SU-DHL-6 (cell line): ENCODE data around the gene BRPF3.

ENCODE experiments used
- H2AFZ ChIP-seq: fragments of 200-600 bp; sonication (generic); 2 replicates; pipeline ENCODE4 v1.6.1; 2014; ENCODE audit warnings: low read depth, mild to moderate bottlenecking, moderate library complexity, mixed read lengths, antibody characterized with exemption, low read length; ENCODE audit not compliant: severe bottlenecking
- H3F3A ChIP-seq: fragments of 200-600 bp; shearing (Covaris generic); 2 replicates; pipeline ENCODE4 v1.6.0; 2016; ENCODE audit warnings: antibody characterized with exemption, mild to moderate bottlenecking; ENCODE audit not compliant: insufficient read depth
- H3K27ac ChIP-seq: fragments of 200-600 bp; sonication (generic); 2 replicates; pipeline ENCODE4 v1.5.1; 2016; ENCODE audit warnings: low read depth, mild to moderate bottlenecking, low read length, moderate library complexity, mixed read lengths
- H3K27me3 ChIP-seq: fragments of 200-600 bp; sonication (generic), shearing (Covaris generic); 2 replicates; pipeline ENCODE4 v1.6.0; 2014; ENCODE audit warnings: mild to moderate bottlenecking, low read length
- H3K36me3 ChIP-seq: fragments of 200-600 bp; sonication (generic); 2 replicates; pipeline ENCODE4 v1.6.1; 2014; ENCODE audit warnings: mild to moderate bottlenecking, low read length, mixed read lengths
- H3K4me2 ChIP-seq: fragments of 300-600, 200-600 bp; shearing (Covaris generic), sonication (generic); 2 replicates; pipeline ENCODE4 v1.6.0; 2014; ENCODE audit warnings: low read length, low read depth, mild to moderate bottlenecking; ENCODE audit not compliant: poor library complexity, severe bottlenecking
- H3K4me3 ChIP-seq: fragments of 200-600 bp; sonication (generic); 2 replicates; pipeline ENCODE4 v1.5.1; 2014; ENCODE audit warnings: antibody characterized with exemption, low read length, mild to moderate bottlenecking, mixed read lengths; ENCODE audit not compliant: insufficient read depth, poor library complexity, severe bottlenecking
- H3K79me2 ChIP-seq: fragments of 200-600 bp; sonication (generic); 2 replicates; pipeline ENCODE4 v1.6.1; 2014; ENCODE audit warnings: mild to moderate bottlenecking, low read length, moderate library complexity; ENCODE audit not compliant: insufficient read depth
- H3K9ac ChIP-seq: fragments of 200-600 bp; sonication (generic); 2 replicates; pipeline ENCODE4 v1.7.0; 2014; ENCODE audit warnings: mild to moderate bottlenecking, low read length
- H3K9me2 ChIP-seq: fragments of 200-600 bp; sonication (generic); replicated peaks from 2 replicates; pipeline ENCODE4 v1.6.1; 2014; ENCODE audit warnings: low read length; ENCODE audit not compliant: insufficient read depth
- H3K9me3 ChIP-seq: fragments of 200-600 bp; sonication (generic); 2 replicates; pipeline ENCODE4 v1.6.1; 2014; ENCODE audit warnings: low read length, mixed read lengths; ENCODE audit not compliant: insufficient read depth
- H4K20me1 ChIP-seq: fragments of 200-600 bp; sonication (generic); 2 replicates; pipeline ENCODE4 v1.6.1; 2014; ENCODE audit warnings: low read depth, mild to moderate bottlenecking, antibody characterized with exemption, low read length, moderate library complexity, mixed read lengths
- EZH2phosphoT487 ChIP-seq: fragments of 200-600 bp; sonication (generic), shearing (Covaris generic); conservative IDR thresholded peaks from 2 replicates; pipeline ENCODE4 v1.6.1; 2018; ENCODE audit warnings: mild to moderate bottlenecking, antibody characterized with exemption, low read length, moderate library complexity, mixed read lengths
- TF ChIP-seq, protein P1 (sequence below): fragments of 200-600 bp; sonication (generic); IDR thresholded peaks from one replicate; pipeline ENCODE4 v1.5.1; 2017; ENCODE audit warnings: antibody characterized with exemption, mild to moderate bottlenecking, low read length, moderate library complexity; ENCODE audit not compliant: insufficient read depth, poor library complexity, severe bottlenecking

The BRPF3 gene

DNA sequence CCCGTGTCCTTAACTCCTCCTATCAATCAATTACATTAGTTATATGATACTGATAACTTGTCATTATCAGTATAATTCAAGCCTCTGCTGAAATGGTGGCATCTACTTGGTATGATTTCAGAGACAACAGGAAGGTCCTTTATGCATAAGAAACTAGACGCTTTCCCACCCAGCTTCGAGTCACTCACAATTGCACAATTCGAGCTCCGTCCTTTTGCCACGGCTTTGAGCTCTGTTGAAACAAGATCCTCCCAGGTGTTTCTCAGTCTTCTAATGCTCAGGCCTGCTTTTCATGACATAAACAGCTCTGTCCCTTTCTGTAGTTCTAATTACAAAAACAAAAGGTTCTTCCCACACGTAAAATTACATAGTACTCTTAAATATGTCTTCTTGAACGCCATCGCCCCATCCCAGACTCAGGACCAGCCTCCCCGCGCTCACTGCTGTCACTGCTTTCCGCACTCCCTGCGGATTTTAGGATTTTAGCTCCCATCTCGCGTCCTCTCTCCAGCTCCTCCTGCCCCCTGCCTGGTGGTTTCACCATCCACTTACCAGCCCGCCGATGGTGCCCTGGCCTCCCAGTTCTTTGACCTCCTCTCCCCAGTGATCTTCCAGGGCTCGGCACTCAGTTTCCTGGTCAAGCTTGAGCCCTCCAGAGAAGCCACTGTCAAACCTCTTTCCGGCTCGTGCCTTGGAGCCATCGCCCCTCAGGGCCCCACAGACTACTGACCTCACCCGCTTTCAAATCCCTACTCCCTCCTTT is 50.1 kb downstream of the BRPF3 start:
- Histone ChIP-seq H3K9me2 (no peaks in the 10 kb centered on the region), H3K27me3 (no peaks in the 10 kb centered on the region), H3K4me2 (no peak overlapping the region), H3K27ac (no peak overlapping the region), H2AFZ (no peak overlapping the region), H3K36me3 (no peaks in the 10 kb centered on the region), H4K20me1 (no peaks in the 10 kb centered on the region), H3F3A (no peaks in the 10 kb centered on the region), H3K9me3 (no peaks in the 10 kb centered on the region), H3K4me3 (no peak overlapping the region), H3K9ac (no peak overlapping the region), H3K79me2 (no peaks in the 10 kb centered on the region)
- TF ChIP-seq, protein P1, sequence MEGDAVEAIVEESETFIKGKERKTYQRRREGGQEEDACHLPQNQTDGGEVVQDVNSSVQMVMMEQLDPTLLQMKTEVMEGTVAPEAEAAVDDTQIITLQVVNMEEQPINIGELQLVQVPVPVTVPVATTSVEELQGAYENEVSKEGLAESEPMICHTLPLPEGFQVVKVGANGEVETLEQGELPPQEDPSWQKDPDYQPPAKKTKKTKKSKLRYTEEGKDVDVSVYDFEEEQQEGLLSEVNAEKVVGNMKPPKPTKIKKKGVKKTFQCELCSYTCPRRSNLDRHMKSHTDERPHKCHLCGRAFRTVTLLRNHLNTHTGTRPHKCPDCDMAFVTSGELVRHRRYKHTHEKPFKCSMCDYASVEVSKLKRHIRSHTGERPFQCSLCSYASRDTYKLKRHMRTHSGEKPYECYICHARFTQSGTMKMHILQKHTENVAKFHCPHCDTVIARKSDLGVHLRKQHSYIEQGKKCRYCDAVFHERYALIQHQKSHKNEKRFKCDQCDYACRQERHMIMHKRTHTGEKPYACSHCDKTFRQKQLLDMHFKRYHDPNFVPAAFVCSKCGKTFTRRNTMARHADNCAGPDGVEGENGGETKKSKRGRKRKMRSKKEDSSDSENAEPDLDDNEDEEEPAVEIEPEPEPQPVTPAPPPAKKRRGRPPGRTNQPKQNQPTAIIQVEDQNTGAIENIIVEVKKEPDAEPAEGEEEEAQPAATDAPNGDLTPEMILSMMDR: no peak
- no peak for TF ChIP-seq EZH2phosphoT487

GRCh38 chr6:36247693-36248092 is 51.1 kb downstream of the BRPF3 start:
- no peak overlapping the region for H3K9ac ChIP-seq
- H2AFZ ChIP-seq: no peak overlapping the region
- H3K36me3 ChIP-seq: no peaks in the 10 kb centered on the region
- H3K27me3 ChIP-seq: no peaks in the 10 kb centered on the region
- no peaks in the 10 kb centered on the region for H3K9me2 ChIP-seq
- H3K4me2 ChIP-seq: no peak overlapping the region
- H3F3A ChIP-seq: no peaks in the 10 kb centered on the region
- TF ChIP-seq EZH2phosphoT487: no peak
- TF ChIP-seq, protein P1: no peak
- no peaks in the 10 kb centered on the region for H3K79me2 ChIP-seq
- H3K27ac ChIP-seq: no peak overlapping the region
- H3K9me3 ChIP-seq: no peaks in the 10 kb centered on the region
- no peaks in the 10 kb centered on the region for H4K20me1 ChIP-seq
- H3K4me3 ChIP-seq: no peak overlapping the region

DNA sequence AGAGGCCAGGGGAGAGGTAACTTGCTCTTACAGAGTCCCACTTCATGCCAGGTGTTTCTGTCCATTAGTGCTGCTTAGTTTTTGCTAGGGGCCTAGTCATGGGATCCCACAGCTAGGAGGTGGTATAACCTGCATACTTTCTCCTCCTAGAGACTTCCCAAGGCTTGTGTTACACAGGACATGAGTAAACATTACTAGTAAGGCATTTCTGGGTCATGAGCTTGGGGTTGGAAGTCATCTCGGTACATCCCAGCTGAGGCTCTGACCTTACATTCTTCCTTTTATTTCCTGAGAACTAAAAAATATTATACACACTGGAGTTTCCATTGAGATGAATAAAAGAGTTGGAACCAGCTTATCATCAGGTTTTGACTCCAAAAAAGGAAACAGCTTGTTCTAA is 52.4 kb downstream of the BRPF3 start:
- Histone ChIP-seq H3K4me2 (no peak overlapping the region), H3K9ac (no peak overlapping the region)

More for the DNA sequence above, 52.4 kb downstream of the BRPF3 start:
- Histone ChIP-seq H3K9me3 (no peaks in the 10 kb centered on the region), H4K20me1 (no peaks in the 10 kb centered on the region), H3K27ac (no peak overlapping the region), H2AFZ (no peak overlapping the region), H3K4me3 (no peak overlapping the region), H3K9me2 (no peaks in the 10 kb centered on the region), H3K27me3 (no peaks in the 10 kb centered on the region), H3K36me3 (no peaks in the 10 kb centered on the region), H3F3A (no peaks in the 10 kb centered on the region), H3K79me2 (no peaks in the 10 kb centered on the region)
- no peak for TF ChIP-seq EZH2phosphoT487
- TF ChIP-seq, protein P1: no peak
